Nephron (organoid): ENCODE data around the gene TCP11L2.
A peak's percentile ranks its signal among the peaks of the same experiment; 100 is the strongest.
"Not testable (repeated sequence)": the region's sequence is repeated elsewhere in the genome, so short reads cannot be mapped to it uniquely, and the experiment has no call there.

ENCODE experiments used
- H3K27ac Mint-ChIP-seq, 3 experiments: 2 replicates each; pipeline ENCODE4 v1.8.0; 2020; ENCODE audit warnings: mixed read lengths in 3 of 3, mild to moderate bottlenecking in 2 of 3, moderate library complexity in 1 of 3
- H3K27me3 Mint-ChIP-seq: 2 replicates; pipeline ENCODE4 v1.8.0; 2021; ENCODE audit warnings: low read depth, mild to moderate bottlenecking, moderate library complexity, mixed read lengths
- H3K36me3 Mint-ChIP-seq: 2 replicates; pipeline ENCODE4 v1.8.0; 2020; ENCODE audit warnings: low read depth, mixed read lengths
- H3K4me1 Mint-ChIP-seq: 2 replicates; pipeline ENCODE4 v1.8.0; 2020; ENCODE audit warnings: mixed read lengths
- H3K4me3 Mint-ChIP-seq, 3 experiments: 2 replicates each; pipeline ENCODE4 v1.8.0; 2020; ENCODE audit warnings: mild to moderate bottlenecking in 3 of 3, mixed read lengths in 3 of 3, moderate library complexity in 2 of 3
- H3K9me3 Mint-ChIP-seq: 2 replicates; pipeline ENCODE4 v1.8.0; 2020; ENCODE audit warnings: mixed read lengths
- CTCF ChIP-seq, 3 experiments: fragments of 200-600 bp; sonication (generic); IDR thresholded peaks; one replicate each; pipeline ENCODE4 v1.5.0; 2021; ENCODE audit warnings: antibody characterized with exemption in 3 of 3; ENCODE audit not compliant: unreplicated experiment in 3 of 3

Gene TCP11L2

GRCh38 chr12:106311139-106311538 is 8.6 kb downstream of the TCP11L2 start:
- H3K36me3 Mint-ChIP-seq: peaks cover 15% of the 10 kb centered on the region
- H3K27ac Mint-ChIP-seq: peak overlapping the region in 1 of 3 experiments; percentile 49
- H3K4me1 Mint-ChIP-seq: peaks cover 30% of the 10 kb centered on the region
- no peak overlapping the region for H3K4me3 Mint-ChIP-seq
- H3K9me3 Mint-ChIP-seq: no peaks in the 10 kb centered on the region
- no peaks in the 10 kb centered on the region for H3K27me3 Mint-ChIP-seq
- TF ChIP-seq CTCF (IDR thresholded peaks at IDR 0.05; ENCODE audit: unreplicated experiment in 3 of 3): no peak

- not testable (repeated sequence) for H3K9me3 Mint-ChIP-seq, H3K4me3 Mint-ChIP-seq, H3K27ac Mint-ChIP-seq, H3K27me3 Mint-ChIP-seq
- peaks cover 28% of the 10 kb centered on the region for H3K36me3 Mint-ChIP-seq
- H3K4me1 Mint-ChIP-seq: peaks cover 27% of the 10 kb centered on the region
These were observed 10.9 kb downstream of the TCP11L2 start for GRCh38 chr12:106313413-106313812.

- peaks cover 43% of the 10 kb centered on the region for H3K36me3 Mint-ChIP-seq
- H3K27me3 Mint-ChIP-seq: no peaks in the 10 kb centered on the region
- H3K27ac Mint-ChIP-seq: no peak overlapping the region
- no peaks in the 10 kb centered on the region for H3K9me3 Mint-ChIP-seq
- peaks cover 8% of the 10 kb centered on the region for H3K4me1 Mint-ChIP-seq
- H3K4me3 Mint-ChIP-seq: no peak overlapping the region
- TF ChIP-seq CTCF (IDR thresholded peaks at IDR 0.05; ENCODE audit: unreplicated experiment in 3 of 3): no peak
These were observed 13.0 kb downstream of the TCP11L2 start for GRCh38 chr12:106315523-106315922.

GRCh38 chr12:106317406-106318082 is 15.0 kb downstream of the TCP11L2 start:
- H3K36me3 Mint-ChIP-seq: peaks cover 57% of the 10 kb centered on the region
- no peaks in the 10 kb centered on the region for H3K9me3 Mint-ChIP-seq
- H3K4me3 Mint-ChIP-seq: no peak overlapping the region
- no peak for TF ChIP-seq CTCF (IDR thresholded peaks at IDR 0.05; ENCODE audit: unreplicated experiment in 3 of 3)
- H3K27ac Mint-ChIP-seq: no peak overlapping the region
- no peaks in the 10 kb centered on the region for H3K27me3 Mint-ChIP-seq
- no peaks in the 10 kb centered on the region for H3K4me1 Mint-ChIP-seq

GRCh38 chr12:106321139-106321850 is 18.8 kb downstream of the TCP11L2 start:
- no peaks in the 10 kb centered on the region for H3K27me3 Mint-ChIP-seq
- H3K27ac Mint-ChIP-seq: no peak overlapping the region
- peaks cover 64% of the 10 kb centered on the region for H3K36me3 Mint-ChIP-seq
- H3K4me1 Mint-ChIP-seq: no peaks in the 10 kb centered on the region
- TF ChIP-seq CTCF (IDR thresholded peaks at IDR 0.05; ENCODE audit: unreplicated experiment in 3 of 3): no peak
- no peak overlapping the region for H3K4me3 Mint-ChIP-seq
- no peaks in the 10 kb centered on the region for H3K9me3 Mint-ChIP-seq

GRCh38 chr12:106323537-106323936 is 21.0 kb downstream of the TCP11L2 start:
- H3K36me3 Mint-ChIP-seq: peaks cover 51% of the 10 kb centered on the region
- no peaks in the 10 kb centered on the region for H3K9me3 Mint-ChIP-seq
- H3K4me3 Mint-ChIP-seq: no peak overlapping the region
- no peak for TF ChIP-seq CTCF (IDR thresholded peaks at IDR 0.05; ENCODE audit: unreplicated experiment in 3 of 3)
- H3K27ac Mint-ChIP-seq: no peak overlapping the region
- peaks cover under 1% of the 10 kb centered on the region for H3K27me3 Mint-ChIP-seq
- H3K4me1 Mint-ChIP-seq: peaks cover 2% of the 10 kb centered on the region
